Upper lobe of left lung (tissue), 6 donors: ENCODE measurements around the gene AFF3. TPM values are rescaled to one million over a fixed set of nuclear protein-coding genes. Genes with fewer than 3 reads are reported as not detected.

Source experiments
- ATAC-seq, 2 donors: fragments of 200-7000 bp; cut with Tn5 transposase; one replicate each; pipeline ENCODE4 v1.9.1; 2022; ENCODE audit warnings: mild to moderate bottlenecking in 2 of 2, moderate library complexity in 2 of 2; ENCODE audit not compliant: low FRiP score in 2 of 2
- DNase-seq, 2 donors: peaks; one replicate each; pipeline ENCODE4 v3.0.0-alpha.2; 2019 to 2020
- H3K27ac ChIP-seq, 4 donors: fragments of 200-600 bp; sonication (generic); one replicate each; pipeline ENCODE4 v1.5.1; 2016 to 2019
- H3K27me3 ChIP-seq, 4 donors: fragments of 200-600 bp; sonication (generic); one replicate each; pipeline ENCODE4 v1.5.1; 2017 to 2019
- H3K36me3 ChIP-seq, 4 donors: fragments of 200-600 bp; sonication (generic); one replicate each; pipeline ENCODE4 v1.5.1; 2016 to 2019
- H3K4me1 ChIP-seq, 4 donors: fragments of 200-600 bp; sonication (generic); one replicate each; pipeline ENCODE4 v1.5.1; 2018 to 2019
- H3K4me3 ChIP-seq, 4 donors: fragments of 200-600 bp; sonication (generic); one replicate each; pipeline ENCODE4 v1.5.1; 2017 to 2019; ENCODE audit warnings: mild to moderate bottlenecking in 2 of 4, moderate library complexity in 1 of 4
- H3K9me3 ChIP-seq, 4 donors: fragments of 200-600 bp; sonication (generic); one replicate each; pipeline ENCODE4 v1.5.1; 2018 to 2019
- EP300 ChIP-seq, 4 donors: sonication (generic); formaldehyde crosslinking; IDR thresholded peaks; one replicate each; pipeline ENCODE4 v1.5.1; 2017; ENCODE audit warnings: antibody characterized with exemption in 4 of 4, control low read depth in 2 of 4
- POLR2A ChIP-seq, 4 donors: fragments of 450-650 bp; IDR thresholded peaks; one replicate each; pipeline ENCODE4 v1.5.1; 2016 to 2017; ENCODE audit warnings: antibody characterized with exemption in 4 of 4, mild to moderate bottlenecking in 2 of 4
- POLR2AphosphoS5 ChIP-seq, 2 donors: sonication (generic); formaldehyde crosslinking; IDR thresholded peaks; one replicate each; pipeline ENCODE4 v1.5.1; 2017; ENCODE audit warnings: antibody characterized with exemption in 2 of 2
- WGBS, 2 donors: methylation state at CpG; one replicate each; pipeline ENCODE4 v1.1.5; 2017 to 2018; 5-methylcytosine and 5-hydroxymethylcytosine counted together
- total RNA-seq, 6 donors: library from RNA; depleted of rRNA in 4 of 6; stranded (reverse); fragments of >200 nt in 4 of 6; gene quantifications; one replicate each; pipeline versions ENCODE4 v1.1.0 to v1.2.1, GENCODE V29; 2016 to 2021
- TF ChIP-seq, protein P1 (sequence below), 6 experiments: fragments of 450-650 bp in 4 of 6; fragments of 200-600 bp in 2 of 6; sonication (generic) in 2 of 6; IDR thresholded peaks; one replicate each; pipeline ENCODE4 v1.5.1; 2016 to 2019; ENCODE audit warnings: antibody characterized with exemption in 6 of 6
- donor health status: DM: no; HTN: no; CAD: no; lungs with moderate emphysema.
- donor health status: DM: no; HTN: yes; CAD: no; lungs with severe emphysema.

AFF3 gene
- total RNA-seq, 6 donors from 2014 or later, result 21.0 to 195 (median 47.9) TPM

- TF ChIP-seq, protein P1, sequence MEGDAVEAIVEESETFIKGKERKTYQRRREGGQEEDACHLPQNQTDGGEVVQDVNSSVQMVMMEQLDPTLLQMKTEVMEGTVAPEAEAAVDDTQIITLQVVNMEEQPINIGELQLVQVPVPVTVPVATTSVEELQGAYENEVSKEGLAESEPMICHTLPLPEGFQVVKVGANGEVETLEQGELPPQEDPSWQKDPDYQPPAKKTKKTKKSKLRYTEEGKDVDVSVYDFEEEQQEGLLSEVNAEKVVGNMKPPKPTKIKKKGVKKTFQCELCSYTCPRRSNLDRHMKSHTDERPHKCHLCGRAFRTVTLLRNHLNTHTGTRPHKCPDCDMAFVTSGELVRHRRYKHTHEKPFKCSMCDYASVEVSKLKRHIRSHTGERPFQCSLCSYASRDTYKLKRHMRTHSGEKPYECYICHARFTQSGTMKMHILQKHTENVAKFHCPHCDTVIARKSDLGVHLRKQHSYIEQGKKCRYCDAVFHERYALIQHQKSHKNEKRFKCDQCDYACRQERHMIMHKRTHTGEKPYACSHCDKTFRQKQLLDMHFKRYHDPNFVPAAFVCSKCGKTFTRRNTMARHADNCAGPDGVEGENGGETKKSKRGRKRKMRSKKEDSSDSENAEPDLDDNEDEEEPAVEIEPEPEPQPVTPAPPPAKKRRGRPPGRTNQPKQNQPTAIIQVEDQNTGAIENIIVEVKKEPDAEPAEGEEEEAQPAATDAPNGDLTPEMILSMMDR (IDR thresholded peaks at IDR 0.05), result no peak
- TF ChIP-seq POLR2A (IDR thresholded peaks at IDR 0.05), result no peak
- no peak for TF ChIP-seq POLR2AphosphoS5 (IDR thresholded peaks at IDR 0.05)
- no peak for TF ChIP-seq EP300 (IDR thresholded peaks at IDR 0.05)
- H3K9me3 ChIP-seq, result no peaks in the 10 kb centered on the region
- WGBS, 2 donors, result 86 to 87% methylated on average over 3 of the region's 3 CpGs
- no peaks in the 10 kb centered on the region for H3K27me3 ChIP-seq
- no peaks in the 10 kb centered on the region for H3K4me1 ChIP-seq
- DNase-seq (no peak), ATAC-seq (no peak)
- no peaks in the 10 kb centered on the region for H3K36me3 ChIP-seq
- H3K27ac ChIP-seq, result no peak overlapping the region
- no peak overlapping the region for H3K4me3 ChIP-seq
These were observed 171.0 kb downstream of the AFF3 start for GRCh38 chr2:99971326-99971900.

DNA sequence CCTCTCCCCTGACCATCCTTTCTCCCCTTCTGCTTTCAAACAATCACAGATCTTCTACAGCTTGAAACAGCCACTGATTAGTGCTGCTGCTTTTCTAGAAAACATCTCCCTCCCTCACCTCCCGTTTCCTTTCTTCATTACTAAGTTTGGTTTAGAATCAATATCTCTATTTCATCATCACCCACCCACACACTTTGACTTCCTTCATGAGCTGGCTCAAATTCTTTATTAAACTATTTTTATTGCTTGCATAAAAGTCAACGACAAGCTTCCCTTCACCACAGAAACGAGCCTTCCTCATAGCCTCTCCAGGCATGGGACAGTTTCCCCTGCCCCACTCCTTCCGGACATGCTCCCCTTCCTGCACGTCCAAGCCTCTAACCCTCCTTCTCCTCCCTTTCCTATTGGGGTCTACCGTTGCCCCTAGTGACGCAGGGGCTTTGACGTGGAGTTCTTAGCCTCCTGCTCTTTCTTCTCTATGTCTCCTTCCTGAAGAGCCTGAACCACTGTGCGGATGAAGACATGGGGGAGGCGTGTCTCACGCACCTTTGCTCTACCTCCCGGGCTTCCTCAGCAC, 172.0 kb downstream of the AFF3 start:
- TF ChIP-seq POLR2A (IDR thresholded peaks at IDR 0.05) (no peak), EP300 (IDR thresholded peaks at IDR 0.05) (no peak)
- TF ChIP-seq, protein P1 (IDR thresholded peaks at IDR 0.05), result no peak
- no peaks in the 10 kb centered on the region for H3K27me3 ChIP-seq
- no peak for DNase-seq
- no peaks in the 10 kb centered on the region for H3K9me3 ChIP-seq
- no peak overlapping the region for H3K4me3 ChIP-seq
- no peaks in the 10 kb centered on the region for H3K4me1 ChIP-seq
- no peaks in the 10 kb centered on the region for H3K36me3 ChIP-seq
- WGBS, 2 donors, result 68 to 75% methylated on average over 12 of the region's 12 CpGs
- ATAC-seq, result no peak
- no peak overlapping the region for H3K27ac ChIP-seq

- Histone ChIP-seq H3K27ac (no peak overlapping the region), H3K4me1 (no peaks in the 10 kb centered on the region), H3K9me3 (no peaks in the 10 kb centered on the region), H3K4me3 (no peak overlapping the region), H3K36me3 (no peaks in the 10 kb centered on the region), H3K27me3 (no peaks in the 10 kb centered on the region)
- no peak for TF ChIP-seq POLR2AphosphoS5 (IDR thresholded peaks at IDR 0.05)
- TF ChIP-seq EP300 (IDR thresholded peaks at IDR 0.05), result no peak
- no peak for TF ChIP-seq POLR2A (IDR thresholded peaks at IDR 0.05)
- TF ChIP-seq, protein P1 (IDR thresholded peaks at IDR 0.05), result no peak
- WGBS, 2 donors, result 83 to 89% methylated on average over 9 of the region's 9 CpGs
- DNase-seq (no peak), ATAC-seq (no peak)
These were observed 181.0 kb downstream of the AFF3 start for GRCh38 chr2:99961196-99961913.

DNA sequence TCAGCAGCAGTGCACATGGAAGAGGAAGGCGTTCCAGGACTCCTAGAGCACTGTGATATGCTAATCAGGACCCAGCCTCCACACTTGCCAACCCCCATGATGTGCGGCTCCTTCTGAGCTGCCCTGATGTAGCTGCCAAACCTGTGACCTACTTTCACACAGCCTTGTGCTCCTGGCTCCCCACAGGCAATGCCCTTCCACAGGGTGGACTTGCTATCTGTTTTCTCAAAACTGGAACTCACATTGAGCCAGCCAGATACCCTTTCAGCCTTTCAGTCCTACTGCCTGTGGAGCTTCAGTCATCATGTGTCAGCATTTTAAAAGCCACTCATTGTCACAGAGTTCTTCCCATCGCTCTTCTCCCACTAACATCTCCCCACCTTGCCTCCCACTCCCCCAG, 181.6 kb downstream of the AFF3 start:
- WGBS, 2 donors, result 77 to 78% methylated on average over 3 of the region's 3 CpGs
- Histone ChIP-seq H3K4me1 (no peaks in the 10 kb centered on the region), H3K4me3 (no peak overlapping the region), H3K9me3 (no peaks in the 10 kb centered on the region), H3K27ac (no peak overlapping the region), H3K36me3 (no peaks in the 10 kb centered on the region), H3K27me3 (no peaks in the 10 kb centered on the region)
- DNase-seq (no peak), ATAC-seq (peak in 1 of 2 donors; percentile 37)
- TF ChIP-seq, protein P1 (IDR thresholded peaks at IDR 0.05), result no peak
- no peak for TF ChIP-seq POLR2A (IDR thresholded peaks at IDR 0.05)
- no peak for TF ChIP-seq POLR2AphosphoS5 (IDR thresholded peaks at IDR 0.05)
- no peak for TF ChIP-seq EP300 (IDR thresholded peaks at IDR 0.05)
